Neuronal stem cell (in vitro differentiated cells): Measurements from ENCODE around the gene DDX52.

Experiments
- DNase-seq: peaks from one replicate; pipeline ENCODE4 v3.0.0-alpha.2; 2013; ENCODE audit warnings: low spot score
- H2AFZ ChIP-seq: one replicate; pipeline ENCODE4 v1.6.1; 2013; ENCODE audit warnings: mild to moderate bottlenecking, low read length, inconsistent platforms
- H2AK5ac ChIP-seq: 2 replicates; pipeline ENCODE4 v1.6.1; 2013; ENCODE audit warnings: low read depth, mild to moderate bottlenecking, inconsistent platforms, low read length, moderate library complexity, mixed read lengths
- H2BK120ac ChIP-seq: 2 replicates; pipeline ENCODE4 v1.6.1; 2013; ENCODE audit warnings: low read depth, mild to moderate bottlenecking, inconsistent platforms, low read length, moderate library complexity, mixed read lengths
- H2BK12ac ChIP-seq: one replicate; pipeline ENCODE4 v1.6.1; 2013; ENCODE audit warnings: low read length, inconsistent platforms
- H2BK15ac ChIP-seq: 2 replicates; pipeline ENCODE4 v1.6.1; 2013; ENCODE audit warnings: mild to moderate bottlenecking, low read length, inconsistent platforms, mixed read lengths
- H2BK5ac ChIP-seq: one replicate; pipeline ENCODE4 v1.6.1; 2013; ENCODE audit warnings: inconsistent platforms, mild to moderate bottlenecking, low read length, moderate library complexity
- H3K14ac ChIP-seq: one replicate; pipeline ENCODE4 v1.6.1; 2013; ENCODE audit warnings: low read length, inconsistent platforms
- H3K18ac ChIP-seq: 2 replicates; pipeline ENCODE4 v1.6.1; 2013; ENCODE audit warnings: low read length, inconsistent platforms
- H3K23ac ChIP-seq: 2 replicates; pipeline ENCODE4 v1.6.1; 2013; ENCODE audit warnings: low read depth, mild to moderate bottlenecking, mixed read lengths, low read length, inconsistent platforms; ENCODE audit not compliant: poor library complexity
- H3K27ac ChIP-seq: replicated peaks from 3 replicates; pipeline ENCODE4 v1.5.1; 2013; ENCODE audit warnings: low read length, inconsistent platforms
- H3K27me3 ChIP-seq, 3 experiments: 2 replicates each; pipeline ENCODE4 v1.6.1; 2013; ENCODE audit warnings: low read length in 3 of 3, mild to moderate bottlenecking in 2 of 3, inconsistent platforms in 1 of 3, low read depth in 1 of 3, mixed read lengths in 1 of 3, moderate library complexity in 1 of 3; ENCODE audit not compliant: control insufficient read depth in 3 of 3, insufficient read depth in 3 of 3
- H3K36me3 ChIP-seq, 2 donors: replicated peaks in 1 of 2; 2 replicates each; pipeline ENCODE4 v1.6.1; 2013; ENCODE audit warnings: low read length in 2 of 2; ENCODE audit not compliant: control insufficient read depth in 2 of 2, insufficient read depth in 2 of 2
- H3K4ac ChIP-seq: 2 replicates; pipeline ENCODE4 v1.6.1; 2013; ENCODE audit warnings: inconsistent platforms, mild to moderate bottlenecking, low read length, moderate library complexity
- H3K4me1 ChIP-seq, 2 donors: 1 replicate in 1 of 2; 2 replicates in 1 of 2; pipeline ENCODE4 v1.6.1; 2013; ENCODE audit warnings: low read length in 2 of 2, low read depth in 1 of 2; ENCODE audit not compliant: control insufficient read depth in 2 of 2, insufficient read depth in 1 of 2
- H3K4me2 ChIP-seq: one replicate; pipeline ENCODE4 v1.6.1; 2013; ENCODE audit warnings: mild to moderate bottlenecking, low read length, inconsistent platforms; ENCODE audit not compliant: insufficient read depth, poor library complexity, severe bottlenecking
- H3K4me3 ChIP-seq, 2 donors: 2 replicates each; pipeline ENCODE4 v1.5.1; 2013; ENCODE audit warnings: low read length in 2 of 2, mild to moderate bottlenecking in 2 of 2, inconsistent platforms in 1 of 2, moderate library complexity in 1 of 2
- H3K79me1 ChIP-seq: one replicate; pipeline ENCODE4 v1.6.1; 2013; ENCODE audit warnings: low read depth, mild to moderate bottlenecking, inconsistent platforms, low read length, moderate library complexity
- H3K9ac ChIP-seq: one replicate; pipeline ENCODE4 v1.6.1; 2013; ENCODE audit warnings: mild to moderate bottlenecking, low read depth, low read length, inconsistent platforms; ENCODE audit not compliant: poor library complexity
- H3K9me3 ChIP-seq, 2 donors: replicated peaks in 1 of 2; 2 replicates each; pipeline versions ENCODE3 to v1.6.1; 2013; ENCODE audit warnings: low read length in 2 of 2, mild to moderate bottlenecking in 2 of 2, inconsistent platforms in 1 of 2, low read depth in 1 of 2, mixed read lengths in 1 of 2, moderate library complexity in 1 of 2; ENCODE audit not compliant: control insufficient read depth in 2 of 2, insufficient read depth in 1 of 2
- H4K8ac ChIP-seq: one replicate; pipeline ENCODE4 v1.6.1; 2013; ENCODE audit warnings: low read depth, mild to moderate bottlenecking, inconsistent platforms, low read length, moderate library complexity
- H4K91ac ChIP-seq: one replicate; pipeline ENCODE4 v1.6.1; 2013; ENCODE audit warnings: low read length, low read depth, mild to moderate bottlenecking, inconsistent platforms; ENCODE audit not compliant: poor library complexity
- WGBS, 2 donors: extraction: QIAGEN DNeasy Blood & Tissue Kit; methylation state at CpG; one replicate each; pipeline ENCODE4 v1.1.7; 2013; ENCODE audit warnings: missing lambda C conversion rate in 2 of 2, mixed read lengths in 1 of 2; ENCODE audit not compliant: insufficient read length in 2 of 2, insufficient replicate concordance in 1 of 2; ENCODE audit errors: extremely low coverage in 2 of 2; 5-methylcytosine and 5-hydroxymethylcytosine counted together

The DDX52 gene

DNA sequence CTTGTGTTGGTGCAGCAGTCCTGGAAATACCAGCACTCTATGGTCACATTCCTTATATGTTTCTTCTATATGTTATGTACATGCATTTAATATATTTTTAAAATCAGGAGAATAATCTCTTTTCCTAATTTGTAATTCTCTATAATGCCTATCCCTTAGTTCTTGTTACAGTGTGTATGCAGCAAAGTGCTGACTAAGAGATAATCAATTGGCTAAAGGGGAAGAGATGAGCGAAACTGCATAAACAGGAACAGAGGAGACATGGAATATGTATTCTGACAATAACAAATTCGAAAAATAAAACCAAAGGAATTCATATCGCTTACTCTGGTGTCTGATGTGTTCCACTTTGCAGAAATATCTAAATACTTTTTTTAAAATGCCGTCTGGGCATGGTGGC, 75.7 kb downstream of the DDX52 start:
- Histone ChIP-seq H3K4me2 (no peak overlapping the region), H3K9me3 (peaks cover 0 to 3% of the 10 kb centered on the region in 2 donors), H2BK12ac (no peak overlapping the region), H3K4me3 (no peak overlapping the region), H3K4ac (no peak overlapping the region), H3K27ac (no peak overlapping the region), H3K27me3 (no peaks in the 10 kb centered on the region), H2BK120ac (no peak overlapping the region), H3K4me1 (no peaks in the 10 kb centered on the region), H2AK5ac (no peak overlapping the region), H3K14ac (no peak overlapping the region), H2AFZ (no peak overlapping the region), H2BK5ac (no peak overlapping the region), H3K9ac (no peak overlapping the region), H4K8ac (no peak overlapping the region), H3K23ac (no peak overlapping the region), H3K18ac (no peak overlapping the region), H3K36me3 (peaks cover 10 to 83% of the 10 kb centered on the region in 2 donors), H2BK15ac (no peak overlapping the region), H4K91ac (no peak overlapping the region), H3K79me1 (no peaks in the 10 kb centered on the region)
- no CpG with 5 or more reads among the region's 4 CpGs for WGBS, 2 donors
- no peak for DNase-seq

DNA sequence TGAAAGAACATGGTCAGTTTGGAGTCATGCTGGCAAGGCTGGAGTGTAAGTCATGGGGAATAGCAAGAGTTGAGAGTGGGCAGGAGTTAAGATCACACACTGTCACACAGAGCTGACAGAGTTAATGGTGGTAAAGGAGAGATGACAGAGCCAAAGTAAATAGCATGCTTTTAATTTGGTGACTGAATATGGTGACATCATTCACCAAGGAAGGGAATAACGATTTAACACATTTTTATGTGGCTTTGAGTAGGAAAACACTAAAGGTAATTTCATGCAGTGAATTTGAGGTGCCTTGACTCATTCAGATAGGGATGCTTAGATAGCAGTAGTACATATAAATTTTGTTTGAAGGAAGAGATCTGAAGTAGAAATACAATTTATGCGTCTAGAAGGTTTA, 76.1 kb downstream of the DDX52 start:
- Histone ChIP-seq H4K8ac (no peak overlapping the region), H3K14ac (no peak overlapping the region), H3K23ac (no peak overlapping the region), H4K91ac (no peak overlapping the region), H3K4me3 (no peak overlapping the region), H3K79me1 (no peaks in the 10 kb centered on the region), H2BK15ac (no peak overlapping the region), H2BK5ac (no peak overlapping the region), H3K9me3 (peaks cover 0 to 3% of the 10 kb centered on the region in 2 donors), H3K4me1 (no peaks in the 10 kb centered on the region), H3K4ac (no peak overlapping the region), H3K36me3 (peaks cover 10 to 83% of the 10 kb centered on the region in 2 donors), H2AK5ac (no peak overlapping the region), H3K18ac (no peak overlapping the region), H3K4me2 (no peak overlapping the region), H3K27ac (no peak overlapping the region), H3K27me3 (no peaks in the 10 kb centered on the region), H3K9ac (no peak overlapping the region), H2BK12ac (no peak overlapping the region), H2AFZ (no peak overlapping the region), H2BK120ac (no peak overlapping the region)
- DNase-seq: no peak
- WGBS, 2 donors: no CpG with 5 or more reads among the region's 2 CpGs

DNA sequence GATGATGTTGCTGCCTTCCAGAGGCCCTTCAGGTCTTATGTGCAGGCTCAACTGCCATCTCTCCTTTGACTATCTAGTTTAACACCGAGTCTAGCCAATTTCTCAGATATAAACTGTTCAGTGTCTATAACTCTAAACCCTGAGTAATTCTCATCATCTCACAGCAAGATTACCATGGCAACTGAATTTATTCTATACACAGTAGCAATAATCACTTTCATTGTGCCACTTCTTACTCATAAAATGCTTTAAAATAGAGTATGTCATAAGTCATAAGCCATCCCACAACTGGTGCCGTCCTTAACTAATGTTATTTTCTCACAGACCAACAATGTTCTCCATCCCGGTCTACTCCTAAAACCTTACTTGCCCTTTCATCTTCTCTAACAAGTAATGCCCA, 79.0 kb downstream of the DDX52 start:
- no CpG with 5 or more reads among the region's 3 CpGs for WGBS, 2 donors
- H3K4ac ChIP-seq: no peak overlapping the region
- no peak overlapping the region for H3K4me3 ChIP-seq

DNA sequence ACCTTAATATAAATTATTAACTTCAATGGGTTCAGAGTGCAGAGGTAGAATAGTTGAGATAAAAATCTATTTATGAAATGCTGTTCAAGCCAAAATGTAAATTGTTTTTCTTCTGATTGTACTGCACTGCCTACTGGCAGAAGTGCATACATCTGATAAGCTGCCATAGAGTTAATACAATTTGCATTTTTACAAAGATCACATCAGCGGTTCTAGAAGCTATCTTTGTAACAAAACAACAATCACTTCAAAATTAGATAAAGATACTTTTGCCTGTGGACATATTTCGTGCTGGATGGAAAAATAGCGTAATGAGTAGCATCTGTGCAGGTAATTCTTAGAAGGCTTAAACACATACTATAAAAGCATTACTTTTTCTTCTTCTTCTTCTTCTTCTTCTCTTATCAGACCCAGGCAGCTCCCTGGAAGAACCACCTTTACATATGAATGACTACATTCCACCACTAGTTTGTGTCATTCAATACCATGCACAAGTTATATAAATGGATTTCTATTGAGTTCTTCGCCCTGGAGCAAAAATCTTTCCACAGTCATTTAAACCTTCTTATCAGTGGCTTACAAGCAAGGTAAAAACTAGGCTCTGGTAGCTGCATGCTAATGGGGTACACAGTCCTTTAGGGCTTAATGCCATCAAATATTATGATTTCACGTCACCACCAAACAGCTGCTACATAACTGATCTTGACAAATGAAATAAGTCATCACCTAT, 81.1 kb downstream of the DDX52 start:
- Histone ChIP-seq H3K9me3 (peaks cover 0 to 3% of the 10 kb centered on the region in 2 donors), H3K4me1 (no peaks in the 10 kb centered on the region), H3K36me3 (peaks cover 10 to 84% of the 10 kb centered on the region in 2 donors), H3K9ac (no peak overlapping the region), H3K18ac (no peak overlapping the region), H3K27me3 (no peaks in the 10 kb centered on the region), H2BK120ac (no peak overlapping the region), H2BK12ac (no peak overlapping the region), H3K27ac (no peak overlapping the region), H4K91ac (no peak overlapping the region), H2BK15ac (no peak overlapping the region), H2AFZ (no peak overlapping the region), H3K4ac (no peak overlapping the region), H3K4me2 (no peak overlapping the region), H2BK5ac (no peak overlapping the region), H3K14ac (no peak overlapping the region), H4K8ac (no peak overlapping the region), H3K23ac (no peak overlapping the region), H3K79me1 (no peaks in the 10 kb centered on the region), H3K4me3 (no peak overlapping the region), H2AK5ac (no peak overlapping the region)
- DNase-seq: no peak
- WGBS, 2 donors: no CpG with 5 or more reads among the region's 5 CpGs

More for the DNA sequence above, 79.0 kb downstream of the DDX52 start:
- Histone ChIP-seq H2BK5ac (no peak overlapping the region), H3K9me3 (peaks cover 0 to 3% of the 10 kb centered on the region in 2 donors), H2BK120ac (no peak overlapping the region), H3K4me1 (no peaks in the 10 kb centered on the region), H3K79me1 (no peaks in the 10 kb centered on the region), H4K8ac (no peak overlapping the region), H3K9ac (no peak overlapping the region), H2AK5ac (no peak overlapping the region), H2BK15ac (no peak overlapping the region), H3K18ac (no peak overlapping the region), H4K91ac (no peak overlapping the region), H3K27me3 (no peaks in the 10 kb centered on the region), H2AFZ (no peak overlapping the region), H3K14ac (no peak overlapping the region), H3K36me3 (peaks cover 5 to 84% of the 10 kb centered on the region in 2 donors), H3K4me2 (no peak overlapping the region), H2BK12ac (no peak overlapping the region), H3K27ac (no peak overlapping the region), H3K23ac (no peak overlapping the region)
- no peak for DNase-seq
